Caco-2 (cell line): Measurements from ENCODE around the gene LTN1. TPM values are rescaled to one million over a fixed set of nuclear protein-coding genes. Genes with fewer than 3 reads are reported as not detected.

Experiments used
- BruUV-seq: library from RNA; stranded (reverse); fragments of 400-500 nt; replicated peaks from 2 replicates; lab custom pipeline; 2021; lab: Mats Ljungman, UMichigan
- CTCF ChIA-PET: fragments of 300-600 bp; sonication (Branson Sonifier 250); formaldehyde crosslinking; loops from one replicate; lab custom pipeline; 2022; ENCODE audit warnings: antibody characterized with exemption; lab: Charles Lee
- POLR2A ChIA-PET: fragments of 300-600 bp; sonication (Branson Sonifier 250); formaldehyde crosslinking; loops from one replicate; lab custom pipeline; 2022; ENCODE audit warnings: antibody characterized with exemption; lab: Charles Lee
- DNase-seq, 2 experiments: peaks; one replicate each; pipeline versions ENCODE4 v3.0.0 to v3.0.0-alpha.2; 2020 to 2022
- H3K27me3 ChIP-seq: replicated peaks from 2 replicates; pipeline ENCODE4 v1.6.0; 2011; ENCODE audit warnings: low read length; ENCODE audit not compliant: control insufficient read depth, insufficient read depth
- H3K36me3 ChIP-seq: 2 replicates; pipeline ENCODE4 v1.5.1; 2011; ENCODE audit warnings: low read length; ENCODE audit not compliant: control insufficient read depth, insufficient read depth
- H3K4me1 ChIP-seq: fragments of 250-450 bp; sonication (Bioruptor Pico); 2 replicates; pipeline ENCODE4 v1.5.1; 2020; ENCODE audit warnings: mild to moderate bottlenecking
- H3K4me3 ChIP-seq: 2 replicates; pipeline ENCODE4 v1.5.1; 2011; ENCODE audit warnings: low read depth, mild to moderate bottlenecking, control low read depth, low read length
- H3K9me3 ChIP-seq: fragments of 250-450 bp; sonication (Bioruptor Pico); 2 replicates; pipeline ENCODE4 v1.5.1; 2020; ENCODE audit warnings: mild to moderate bottlenecking, moderate library complexity
- H3K27ac Mint-ChIP-seq: one replicate; pipeline ENCODE4 v1.8.0; 2022; ENCODE audit warnings: mixed read lengths; ENCODE audit not compliant: unreplicated experiment
- H3K27me3 Mint-ChIP-seq: one replicate; pipeline ENCODE4 v1.8.0; 2022; ENCODE audit warnings: mixed read lengths; ENCODE audit not compliant: insufficient read depth, unreplicated experiment
- H3K36me3 Mint-ChIP-seq: one replicate; pipeline ENCODE4 v1.8.0; 2022; ENCODE audit warnings: mild to moderate bottlenecking, mixed read lengths; ENCODE audit not compliant: insufficient read depth, unreplicated experiment
- H3K4me1 Mint-ChIP-seq: one replicate; pipeline ENCODE4 v1.8.0; 2022; ENCODE audit warnings: low read depth, mixed read lengths; ENCODE audit not compliant: unreplicated experiment
- H3K4me3 Mint-ChIP-seq: one replicate; pipeline ENCODE4 v1.8.0; 2022; ENCODE audit warnings: mild to moderate bottlenecking, moderate library complexity, mixed read lengths; ENCODE audit not compliant: unreplicated experiment
- H3K9me3 Mint-ChIP-seq: one replicate; pipeline ENCODE4 v1.8.0; 2022; ENCODE audit warnings: mixed read lengths; ENCODE audit not compliant: unreplicated experiment
- intact Hi-C: fragments of 100-400 bp; cut with micrococcal nuclease; formaldehyde crosslinking; loops from one replicate; pipeline ENCODE4 v1.10.0; 2022; ENCODE audit not compliant: unreplicated experiment
- total RNA-seq: library from RNA; stranded (reverse); gene quantifications from 2 replicates; pipeline ENCODE4 v1.2.3, GENCODE V29; 2022
- TF ChIP-seq, protein P1 (sequence below), 2 experiments: fragments of 200-600 bp in 1 of 2; IDR thresholded peaks; 1 replicate in 1 of 2; 2 replicates in 1 of 2; pipeline versions ENCODE4 v1.5.1 to v1.8.0; 2011 to 2022; ENCODE audit warnings: antibody characterized with exemption in 1 of 2, control low read depth in 1 of 2, inconsistent platforms in 1 of 2, low read depth in 1 of 2, low read length in 1 of 2, mild to moderate bottlenecking in 1 of 2, moderate library complexity in 1 of 2; ENCODE audit not compliant: insufficient read depth in 1 of 2, severe bottlenecking in 1 of 2, unreplicated experiment in 1 of 2

Gene LTN1
- total RNA-seq, 1 experiment from 2014 or later, result 25.4 TPM

DNA sequence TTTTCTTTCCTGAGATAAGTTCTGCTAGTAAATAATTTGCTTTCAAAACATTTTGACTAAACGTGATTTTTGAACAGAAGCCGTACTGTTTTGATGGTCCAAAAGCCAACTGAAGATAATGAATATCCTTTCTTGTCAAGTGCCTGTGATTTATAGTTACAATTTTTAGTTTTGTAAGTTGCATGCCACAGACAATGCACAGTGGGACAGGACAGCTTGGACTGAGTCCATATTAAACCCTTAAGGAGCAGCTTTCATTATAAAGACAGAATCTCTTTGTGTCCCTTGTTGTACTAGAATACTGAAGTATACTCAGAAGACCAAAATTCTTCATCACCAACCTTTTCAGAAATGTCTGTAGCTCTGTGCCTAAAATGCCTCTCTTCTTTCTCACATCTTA lies 92.2 kb downstream of the LTN1 start:
- no peaks in the 10 kb centered on the region; the same call in 1 of the 2 replicates for H3K9me3 ChIP-seq
- H3K36me3 ChIP-seq, result no peaks in the 10 kb centered on the region
- no TSS peak for BruUV-seq
- H3K4me1 ChIP-seq, result no peaks in the 10 kb centered on the region
- POLR2A ChIA-PET, result no interaction called here
- intact Hi-C loops, result no loop called here
- Mint-ChIP-seq H3K9me3 (peaks cover 15% of the 10 kb centered on the region), H3K4me3 (no peak overlapping the region), H3K36me3 (no peaks in the 10 kb centered on the region), H3K4me1 (no peaks in the 10 kb centered on the region), H3K27me3 (peaks cover 9% of the 10 kb centered on the region), H3K27ac (no peak overlapping the region)
- CTCF ChIA-PET, result no interaction called here
- TF ChIP-seq, protein P1, sequence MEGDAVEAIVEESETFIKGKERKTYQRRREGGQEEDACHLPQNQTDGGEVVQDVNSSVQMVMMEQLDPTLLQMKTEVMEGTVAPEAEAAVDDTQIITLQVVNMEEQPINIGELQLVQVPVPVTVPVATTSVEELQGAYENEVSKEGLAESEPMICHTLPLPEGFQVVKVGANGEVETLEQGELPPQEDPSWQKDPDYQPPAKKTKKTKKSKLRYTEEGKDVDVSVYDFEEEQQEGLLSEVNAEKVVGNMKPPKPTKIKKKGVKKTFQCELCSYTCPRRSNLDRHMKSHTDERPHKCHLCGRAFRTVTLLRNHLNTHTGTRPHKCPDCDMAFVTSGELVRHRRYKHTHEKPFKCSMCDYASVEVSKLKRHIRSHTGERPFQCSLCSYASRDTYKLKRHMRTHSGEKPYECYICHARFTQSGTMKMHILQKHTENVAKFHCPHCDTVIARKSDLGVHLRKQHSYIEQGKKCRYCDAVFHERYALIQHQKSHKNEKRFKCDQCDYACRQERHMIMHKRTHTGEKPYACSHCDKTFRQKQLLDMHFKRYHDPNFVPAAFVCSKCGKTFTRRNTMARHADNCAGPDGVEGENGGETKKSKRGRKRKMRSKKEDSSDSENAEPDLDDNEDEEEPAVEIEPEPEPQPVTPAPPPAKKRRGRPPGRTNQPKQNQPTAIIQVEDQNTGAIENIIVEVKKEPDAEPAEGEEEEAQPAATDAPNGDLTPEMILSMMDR (IDR thresholded peaks at IDR 0.05; ENCODE audit: insufficient read depth in 1 of 2, low read depth in 1 of 2, low read length in 1 of 2, severe bottlenecking in 1 of 2, unreplicated experiment in 1 of 2), result no peak
- DNase-seq, result no peak
- H3K4me3 ChIP-seq, result no peak overlapping the region
- no peaks in the 10 kb centered on the region for H3K27me3 ChIP-seq

DNA sequence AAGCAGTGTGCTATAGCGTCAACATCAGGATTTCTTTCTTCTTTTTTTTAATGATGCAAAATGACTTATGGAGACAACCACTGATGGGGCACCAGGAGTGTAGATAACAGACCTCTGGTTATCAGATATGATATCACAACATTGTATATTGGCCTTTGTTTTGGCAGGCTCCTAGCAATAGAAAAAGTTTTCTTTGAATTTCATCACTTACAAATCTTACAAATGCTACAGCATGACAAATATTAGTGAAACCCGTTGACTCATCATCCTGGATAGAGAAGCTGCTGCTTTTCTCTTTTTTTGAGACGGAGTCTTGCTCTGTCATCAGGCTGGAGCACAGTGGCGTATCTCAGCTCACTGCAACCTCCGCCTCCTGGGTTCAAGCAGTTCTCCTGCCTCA lies 92.9 kb downstream of the LTN1 start:
- Mint-ChIP-seq H3K27me3 (peaks cover 9% of the 10 kb centered on the region), H3K4me3 (no peak overlapping the region), H3K36me3 (no peaks in the 10 kb centered on the region), H3K9me3 (peaks cover 15% of the 10 kb centered on the region), H3K27ac (no peak overlapping the region), H3K4me1 (no peaks in the 10 kb centered on the region)
- ChIA-PET CTCF (no interaction called here), POLR2A (no interaction called here)
- H3K4me3 ChIP-seq, result no peak overlapping the region
- TF ChIP-seq, protein P1 (IDR thresholded peaks at IDR 0.05; ENCODE audit: insufficient read depth in 1 of 2, low read depth in 1 of 2, low read length in 1 of 2, severe bottlenecking in 1 of 2, unreplicated experiment in 1 of 2), result no peak
- H3K4me1 ChIP-seq, result no peaks in the 10 kb centered on the region
- H3K27me3 ChIP-seq, result no peaks in the 10 kb centered on the region
- no peak for DNase-seq
- no peaks in the 10 kb centered on the region; the same call in 1 of the 2 replicates for H3K9me3 ChIP-seq
- H3K36me3 ChIP-seq, result no peaks in the 10 kb centered on the region
- BruUV-seq, result no TSS peak
- intact Hi-C loops, result no loop called here

DNA sequence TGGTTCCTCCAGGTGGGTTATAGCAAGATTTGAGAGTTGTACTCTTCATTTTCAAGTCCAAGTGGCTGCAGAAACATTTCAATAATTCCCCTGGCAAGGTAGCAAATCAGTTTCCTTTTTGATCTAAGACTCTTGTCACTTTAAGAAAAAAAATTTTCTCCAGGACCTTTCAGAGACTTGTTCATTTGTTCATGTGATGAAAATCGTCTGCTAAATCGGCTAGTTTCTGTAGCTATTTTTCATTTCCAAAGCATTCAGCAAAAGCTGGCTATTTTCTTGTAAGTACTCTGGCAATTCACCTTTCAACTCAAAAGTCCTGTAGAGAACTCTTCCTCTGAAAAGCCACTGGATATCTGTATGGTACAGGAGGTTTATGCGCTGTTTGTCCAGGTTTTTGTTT lies 93.5 kb downstream of the LTN1 start:
- Mint-ChIP-seq H3K27ac (no peak overlapping the region), H3K4me1 (no peaks in the 10 kb centered on the region), H3K4me3 (no peak overlapping the region), H3K27me3 (peaks cover 9% of the 10 kb centered on the region), H3K9me3 (peaks cover 15% of the 10 kb centered on the region), H3K36me3 (no peaks in the 10 kb centered on the region)
- H3K27me3 ChIP-seq, result no peaks in the 10 kb centered on the region
- BruUV-seq, result no TSS peak
- CTCF ChIA-PET, result no interaction called here
- POLR2A ChIA-PET, result no interaction called here
- TF ChIP-seq, protein P1 (IDR thresholded peaks at IDR 0.05; ENCODE audit: insufficient read depth in 1 of 2, low read depth in 1 of 2, low read length in 1 of 2, severe bottlenecking in 1 of 2, unreplicated experiment in 1 of 2), result no peak
- no peaks in the 10 kb centered on the region; the same call in 1 of the 2 replicates for H3K9me3 ChIP-seq
- H3K36me3 ChIP-seq, result no peaks in the 10 kb centered on the region
- intact Hi-C loops, result no loop called here
- no peak overlapping the region for H3K4me3 ChIP-seq
- H3K4me1 ChIP-seq, result no peaks in the 10 kb centered on the region
- DNase-seq, result no peak
